ENCODE data around the gene TNFRSF12A. TPM values are rescaled to one million over a fixed set of nuclear protein-coding genes. Genes with fewer than 3 reads are reported as not detected.

Gene TNFRSF12A
- polyA plus RNA-seq, 1 donor = 42.5 TPM

- DNase-seq = no peak
Observed at GRCh38 chr16:3012828-3013420, 7.2 kb upstream of the TNFRSF12A start, which contains the start of gene CLDN9. Gene CLDN9 (plus strand): TSS chr16:3012923. CDS start chr16:3013363, 440 bp downstream.

- no peak for DNase-seq
Observed at GRCh38 chr16:3013491-3013951, 6.6 kb upstream of the TNFRSF12A start.

GRCh38 chr16:3013998-3014690 is 6.0 kb upstream of the TNFRSF12A start:
- DNase-seq = no peak

- no peak for DNase-seq
Observed at GRCh38 chr16:3014971-3015370, 5.2 kb upstream of the TNFRSF12A start.

GRCh38 chr16:3015865-3016521 is 4.2 kb upstream of the TNFRSF12A start:
- DNase-seq = no peak

GRCh38 chr16:3017344-3017743 is 2.8 kb upstream of the TNFRSF12A start:
- DNase-seq = no peak

GRCh38 chr16:3017794-3018506 is 2.2 kb upstream of the TNFRSF12A start, which contains the start of gene CLDN6:
Gene CLDN6 (minus strand): TSS chr16:3018183. CDS start chr16:3016021, 2,162 bp downstream.
- DNase-seq = no peak

- DNase-seq = no peak
Observed at GRCh38 chr16:3019594-3020246, 448 bp upstream of the TNFRSF12A start.

GRCh38 chr16:3020604-3021448 is 658 bp downstream of the TNFRSF12A start:
- peak; percentile 55 for DNase-seq

GRCh38 chr16:3021449-3022207 is 1.5 kb downstream of the TNFRSF12A start:
- DNase-seq = peak; percentile 70

- DNase-seq = peak; percentile 89
Observed at GRCh38 chr16:3022208-3022683, 2.1 kb downstream of the TNFRSF12A start.

- no peak for DNase-seq
Observed at GRCh38 chr16:3022684-3023414, 2.7 kb downstream of the TNFRSF12A start.

- peak; percentile 56 for DNase-seq
Observed at GRCh38 chr16:3023415-3023668, 3.2 kb downstream of the TNFRSF12A start.

GRCh38 chr16:3023669-3024478 is 3.7 kb downstream of the TNFRSF12A start, which contains the start of the genes HCFC1R1 and THOC6:
Gene HCFC1R1 (minus strand): TSS chr16:3023942. CDS start chr16:3023941, 1 bp downstream.
Gene THOC6 (plus strand): TSS chr16:3024035. CDS start chr16:3024327, 292 bp downstream.
- DNase-seq = peak; percentile 96

- no peak for DNase-seq
Observed at GRCh38 chr16:3025032-3026002, 5.1 kb downstream of the TNFRSF12A start.

GRCh38 chr16:3026003-3026378 is 5.8 kb downstream of the TNFRSF12A start:
- DNase-seq = no peak

Data from hindlimb muscle (tissue), 1 donor.